Measurements from ENCODE around the gene ZBTB44. TPM values are rescaled to one million over a fixed set of nuclear protein-coding genes. Genes with fewer than 3 reads are reported as not detected.
"Not testable (repeated sequence)": the region's sequence is repeated elsewhere in the genome, so short reads cannot be mapped to it uniquely, and the experiment has no call there.

Gene ZBTB44
- total and polyA plus RNA-seq, 11 donors, result 9.7 to 56.3 (median 37.2) TPM

GRCh38 chr11:130337281-130338089 lies 22.8 kb upstream of the ZBTB44 start:
- WGBS, 4 donors, result 94 to 97% (median 96%) methylated on average over 9 to 36 of the region's 36 CpGs
- Histone ChIP-seq H3K4me1 (no peaks in the 10 kb centered on the region), H3K9me3 (peaks cover 0 to 11% (median 0%) of the 10 kb centered on the region in 12 donors), H3K36me3 (no peaks in the 10 kb centered on the region), H3K27ac (no peak overlapping the region), H3K4me3 (no peak overlapping the region), H3K27me3 (no peaks in the 10 kb centered on the region)
- no peak for DNase-seq
- intact Hi-C loops (cut with DNase I), result no loop called here
- TF ChIP-seq CTCF (IDR thresholded peaks at IDR 0.05) (no peak), POLR2A (IDR thresholded peaks at IDR 0.05) (no peak)
- no peak for ATAC-seq

- H3K27me3 ChIP-seq; intact Hi-C loops (cut with DNase I); DNase-seq; H3K4me1 ChIP-seq; H3K9me3 ChIP-seq; H3K4me3 ChIP-seq; ATAC-seq; H3K27ac ChIP-seq; H3K36me3 ChIP-seq: not testable (repeated sequence)
- 92 to 98% (median 96%) methylated on average over 19 of the region's 19 CpGs for WGBS, 4 donors
Measured at GRCh38 chr11:130331397-130331796, 16.7 kb upstream of the ZBTB44 start.

GRCh38 chr11:130330101-130330684 lies 15.5 kb upstream of the ZBTB44 start:
- no peak for ATAC-seq
- no peak for DNase-seq
- intact Hi-C loops (cut with DNase I), result no loop called here
- no peaks in the 10 kb centered on the region for H3K4me1 ChIP-seq
- no peak overlapping the region for H3K27ac ChIP-seq
- no peaks in the 10 kb centered on the region for H3K27me3 ChIP-seq
- TF ChIP-seq POLR2A (IDR thresholded peaks at IDR 0.05) (no peak), CTCF (IDR thresholded peaks at IDR 0.05) (no peak)
- WGBS, 4 donors, result 86 to 95% (median 91%) methylated on average over 1 of the region's 1 CpG
- H3K4me3 ChIP-seq, result no peak overlapping the region
- no peaks in the 10 kb centered on the region for H3K9me3 ChIP-seq
- H3K36me3 ChIP-seq, result no peaks in the 10 kb centered on the region

GRCh38 chr11:130328420-130328819 lies 13.7 kb upstream of the ZBTB44 start:
- no peak for TF ChIP-seq POLR2A (IDR thresholded peaks at IDR 0.05)
- TF ChIP-seq CTCF (IDR thresholded peaks at IDR 0.05), result no peak
- Histone ChIP-seq H3K27me3 (no peaks in the 10 kb centered on the region), H3K4me1 (no peaks in the 10 kb centered on the region), H3K4me3 (no peak overlapping the region), H3K36me3 (no peaks in the 10 kb centered on the region), H3K9me3 (no peaks in the 10 kb centered on the region), H3K27ac (no peak overlapping the region)
- intact Hi-C loops (cut with DNase I), result no loop called here
- ATAC-seq (no peak), DNase-seq (no peak)
- 87 to 95% (median 93%) methylated on average over 3 of the region's 3 CpGs for WGBS, 4 donors
